IPS-NIHi11 (cell line): ENCODE results near the gene CREB5.

ENCODE experiments used
- DNase-seq: peaks from one replicate; pipeline ENCODE4 v3.0.0; 2012; ENCODE audit warnings: mixed read lengths, low spot score

The CREB5 gene

DNA sequence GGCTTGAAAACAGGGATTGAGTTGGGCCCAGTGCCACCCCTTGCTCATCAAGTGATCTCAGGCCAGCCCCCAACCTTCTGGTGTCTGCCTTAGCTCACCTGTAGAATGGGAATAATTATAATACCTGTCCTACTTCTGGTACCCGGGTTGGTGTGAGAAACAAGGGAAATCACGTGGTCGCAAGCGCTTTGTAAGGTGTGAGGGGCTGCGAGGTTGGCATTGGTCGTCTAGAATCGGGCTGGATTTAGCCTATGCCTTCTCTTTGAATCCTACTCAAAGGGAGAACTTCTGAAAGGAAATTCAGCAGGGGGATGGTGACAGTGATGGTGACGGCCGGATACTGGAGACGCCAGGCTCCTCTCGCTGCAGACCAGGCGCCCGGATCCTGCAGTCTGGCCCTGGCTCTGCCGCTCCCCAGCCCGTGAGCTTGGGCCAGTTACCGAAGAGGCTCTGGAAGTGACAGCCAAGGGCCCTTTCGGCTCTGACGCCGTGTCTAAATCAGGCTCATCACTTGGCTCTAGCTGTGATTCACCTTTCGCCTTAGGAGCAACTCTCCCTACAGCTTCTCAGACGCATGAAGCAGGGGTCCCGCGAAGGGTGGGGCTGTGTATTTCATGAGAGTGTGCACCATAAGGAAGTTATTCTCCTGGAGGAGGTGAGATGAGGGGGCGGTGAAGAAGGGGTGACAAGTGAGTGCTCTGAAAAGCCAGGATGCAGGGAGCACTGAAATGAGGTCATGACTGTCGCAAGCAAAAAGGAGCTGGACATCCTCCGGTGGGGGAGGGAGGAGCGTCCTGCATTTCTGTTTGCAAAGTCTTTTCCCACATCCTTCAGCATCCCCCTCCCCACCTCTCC, 4.0 kb upstream of the CREB5 start:
- peak; percentile 66 for DNase-seq

DNA sequence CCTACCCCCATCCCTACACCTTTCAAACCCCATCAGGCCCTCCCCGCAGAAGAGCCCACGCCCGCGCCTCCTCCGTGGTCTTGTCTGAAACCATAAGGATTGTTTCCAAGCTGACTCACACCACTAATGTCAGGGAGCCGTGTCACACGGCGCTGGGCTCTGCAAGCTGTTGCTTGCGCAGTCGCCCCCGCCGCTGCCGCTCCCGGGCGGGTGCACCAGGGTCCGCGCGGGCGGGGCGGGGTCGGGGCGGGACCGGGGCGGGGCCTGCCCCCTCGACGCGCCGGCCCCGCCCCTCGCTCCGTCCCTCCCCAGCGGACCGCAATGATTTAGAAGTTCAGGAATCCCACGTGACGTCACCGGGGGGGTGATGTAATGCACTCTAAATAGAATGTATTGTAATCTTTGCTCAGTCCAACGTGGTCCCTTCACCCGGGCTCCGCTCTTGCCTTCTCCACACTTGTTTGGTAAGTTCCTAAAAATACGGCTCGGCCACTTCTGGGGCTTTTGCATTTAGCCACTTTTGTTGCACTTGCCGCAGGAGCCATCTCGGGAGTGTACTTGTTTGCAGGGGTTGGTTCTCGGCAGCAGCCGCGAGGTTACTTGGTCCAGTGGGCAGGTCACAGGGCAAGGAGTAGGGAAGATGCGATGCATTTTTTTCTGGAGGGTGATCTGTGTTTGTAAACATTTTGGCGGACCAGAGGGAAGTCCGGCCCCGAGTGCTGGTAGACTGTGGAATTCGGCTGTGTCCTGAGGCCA, 3.2 kb upstream of the CREB5 start:
- DNase-seq = peak; percentile 93

GRCh38 chr7:28409716-28410627, 2.3 kb upstream of the CREB5 start:
- peak; percentile 60 for DNase-seq

DNA sequence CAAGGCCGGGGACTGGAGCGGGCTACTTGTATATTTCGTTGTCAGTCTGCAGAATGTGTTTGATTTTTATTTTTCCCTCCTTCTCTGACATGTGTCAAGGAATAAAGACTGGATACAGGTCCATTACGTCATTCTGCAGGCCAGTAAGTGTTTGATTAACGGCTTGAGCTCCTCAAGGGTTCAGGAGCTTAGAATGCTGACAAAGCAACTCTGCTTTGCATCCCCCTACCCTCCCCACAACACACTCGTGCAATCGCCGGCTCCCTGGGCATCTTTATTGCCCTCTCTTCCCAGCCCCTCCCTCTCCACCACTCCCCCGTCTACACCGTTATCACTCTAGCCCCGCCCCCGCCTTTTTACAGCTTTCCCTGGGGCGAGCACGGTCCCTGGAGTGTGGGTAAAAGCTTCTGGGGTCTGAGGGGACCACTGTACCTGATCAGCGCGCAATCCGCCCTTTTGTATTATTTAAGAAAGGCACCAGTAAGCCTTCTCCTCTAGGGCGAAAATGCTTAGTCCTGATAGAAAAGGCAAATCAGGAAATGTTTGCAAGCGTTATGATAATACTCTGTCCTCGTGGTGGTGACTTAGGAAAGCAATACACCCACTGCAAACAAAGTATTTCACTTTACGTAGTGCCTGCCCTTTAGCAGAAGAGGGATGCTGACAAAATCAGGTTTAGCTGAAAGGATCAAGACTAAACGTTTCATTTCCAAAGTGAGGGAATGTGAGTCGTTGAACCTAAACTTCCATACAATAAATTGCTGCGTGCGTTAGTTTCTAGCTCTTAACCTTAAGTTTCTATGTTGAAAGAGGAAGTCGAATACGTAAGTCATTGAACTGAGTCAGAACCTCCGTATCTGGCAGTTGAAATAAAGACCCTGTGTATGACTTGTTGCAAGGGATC, 1.4 kb upstream of the CREB5 start:
- peak; percentile 25 for DNase-seq

- DNase-seq = no peak
Measured at GRCh38 chr7:28413011-28413410, 693 bp downstream of the CREB5 start.

DNA sequence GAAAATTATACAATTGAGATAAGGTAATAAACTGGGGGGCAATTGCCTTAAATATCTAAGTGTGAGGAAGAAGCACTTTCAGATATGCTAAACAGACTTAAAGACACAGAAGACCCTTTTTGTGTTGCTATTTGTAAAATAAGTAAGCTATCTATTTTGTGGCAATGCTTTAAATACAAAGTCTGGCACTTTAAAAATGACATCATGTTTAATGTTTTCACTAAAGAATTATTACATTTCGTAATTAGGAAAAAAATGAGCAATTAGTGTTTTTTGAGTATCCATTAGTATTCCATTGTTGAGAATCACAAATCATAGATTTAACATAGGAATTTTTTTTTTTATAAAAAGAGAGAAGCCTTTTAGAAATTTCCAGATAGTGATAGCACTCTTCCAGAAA, 2.1 kb downstream of the CREB5 start:
- no peak for DNase-seq

GRCh38 chr7:28417321-28417940, 5.1 kb downstream of the CREB5 start:
- no peak for DNase-seq

DNA sequence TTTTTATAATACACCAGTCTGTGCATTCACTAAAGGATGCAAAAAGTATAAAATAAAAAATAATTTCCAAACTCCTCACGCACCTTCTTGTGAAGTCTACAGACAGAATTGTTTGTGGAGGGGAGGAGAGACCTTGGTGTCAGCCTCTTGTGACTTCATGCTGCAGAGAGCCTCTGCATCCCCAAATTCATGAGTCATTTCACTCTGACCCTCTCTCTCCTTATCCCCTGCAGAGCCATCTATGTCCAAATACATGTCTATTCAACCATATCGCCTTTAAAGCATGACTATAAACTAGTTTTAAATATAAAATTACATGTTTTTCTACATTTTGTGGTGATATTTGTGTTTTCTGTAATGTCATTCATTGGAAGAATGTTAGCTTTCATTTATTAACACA, 6.0 kb downstream of the CREB5 start:
- no peak for DNase-seq

DNA sequence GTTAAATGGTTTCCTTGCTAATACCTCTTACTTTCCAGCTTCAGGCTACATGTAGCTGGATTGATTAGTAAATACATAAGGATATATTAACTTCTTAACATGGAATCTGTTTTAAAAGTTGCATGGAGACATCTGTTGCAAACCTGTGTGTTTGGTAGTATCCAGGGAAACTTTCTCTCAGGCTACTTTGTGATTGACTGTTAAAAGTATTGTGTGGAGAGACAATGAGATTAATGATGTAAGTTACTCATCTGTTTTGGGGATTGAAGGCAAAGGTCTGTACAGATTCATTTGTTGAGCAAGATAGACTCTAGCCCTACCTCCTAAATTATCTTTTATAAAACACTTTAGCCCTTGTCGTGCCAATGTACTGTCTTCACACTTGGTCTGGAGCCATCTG, 6.6 kb downstream of the CREB5 start:
- no peak for DNase-seq

DNA sequence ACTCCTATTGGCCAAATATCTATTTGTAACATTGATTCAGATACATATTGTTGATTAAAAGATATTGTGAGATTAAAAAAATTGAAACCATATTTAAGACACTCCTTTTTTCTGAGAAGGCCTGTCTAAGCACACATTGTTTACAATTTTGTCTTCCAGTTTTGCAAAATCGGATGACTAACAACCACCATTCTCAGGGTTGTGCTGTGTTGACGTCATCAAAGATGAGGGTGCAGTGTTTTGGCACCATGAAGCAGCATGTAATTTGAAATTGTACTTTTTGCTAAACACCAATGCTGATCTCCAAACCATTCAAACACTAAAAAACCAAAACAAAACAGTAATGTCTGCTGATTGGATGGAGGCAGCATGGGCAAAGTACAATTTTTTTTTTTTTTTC, 7.4 kb downstream of the CREB5 start:
- DNase-seq = no peak

GRCh38 chr7:28423112-28423511, 10.8 kb downstream of the CREB5 start:
- no peak for DNase-seq

DNA sequence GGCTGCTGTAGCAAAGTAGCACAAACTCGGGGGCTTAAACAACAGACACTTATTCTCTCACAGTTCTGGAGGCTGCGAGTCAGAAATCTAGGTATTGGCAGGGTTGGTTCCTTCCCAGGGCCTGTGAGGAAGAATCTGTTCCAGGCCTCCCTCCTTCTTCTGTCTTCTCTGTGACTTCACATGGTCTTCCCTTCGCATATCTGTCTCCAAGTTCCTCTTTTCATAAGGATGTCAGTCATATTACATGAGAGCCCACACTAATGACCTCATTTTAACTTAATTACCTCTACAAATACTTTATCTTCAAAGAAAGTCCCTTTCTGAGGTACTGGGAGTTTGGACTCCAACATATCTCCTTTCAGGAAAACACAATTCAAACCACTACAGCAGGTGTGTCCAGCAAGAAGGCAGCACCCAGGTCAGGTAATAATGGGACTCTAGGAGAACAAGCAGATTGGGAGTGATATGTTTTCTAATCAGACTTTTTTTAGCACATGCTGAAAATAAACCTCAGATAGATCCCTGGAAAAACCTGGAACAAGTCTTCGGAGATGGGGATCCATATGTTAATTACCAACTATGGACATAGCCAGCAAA, 11.7 kb downstream of the CREB5 start:
- no peak for DNase-seq

DNA sequence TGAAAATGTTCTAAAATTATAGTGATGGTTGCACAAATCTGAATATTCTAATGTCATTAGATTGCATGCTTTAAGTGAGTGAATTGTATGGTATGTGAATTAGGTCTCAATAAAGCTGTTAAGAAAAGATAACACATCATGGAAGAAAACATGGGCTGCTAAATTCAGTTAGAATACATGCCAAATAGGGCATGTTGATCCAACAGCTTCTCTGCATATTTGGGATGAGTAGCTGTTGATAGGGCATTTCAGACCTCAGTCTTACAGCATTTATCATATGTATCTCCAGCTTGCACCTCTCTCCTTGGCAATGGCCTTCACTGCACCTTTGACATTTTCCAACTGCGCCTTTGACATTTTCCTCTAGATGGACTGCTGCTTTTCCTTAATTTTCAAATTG, 13.2 kb downstream of the CREB5 start:
- DNase-seq = no peak

GRCh38 chr7:28427236-28427635, 14.9 kb downstream of the CREB5 start:
- DNase-seq = no peak

DNA sequence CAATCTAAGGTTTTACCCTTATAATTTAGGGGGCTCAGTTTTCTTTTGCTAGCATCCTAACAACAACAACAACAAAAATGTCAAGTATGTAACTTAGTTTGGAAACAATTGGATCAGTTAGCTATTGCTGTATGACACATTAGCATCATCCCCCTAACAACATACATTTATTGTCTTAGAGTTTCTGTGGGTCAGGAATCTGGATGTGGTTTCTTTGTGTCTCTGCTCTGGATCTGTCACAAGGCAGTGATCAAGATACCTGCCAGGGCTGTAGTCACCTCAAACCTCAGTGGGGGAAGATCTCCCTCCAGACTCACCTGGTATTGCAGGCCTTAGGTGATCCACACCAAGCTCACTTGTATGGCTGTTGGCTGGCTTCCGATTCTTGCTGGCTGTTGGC, 18.3 kb downstream of the CREB5 start:
- no peak for DNase-seq

DNA sequence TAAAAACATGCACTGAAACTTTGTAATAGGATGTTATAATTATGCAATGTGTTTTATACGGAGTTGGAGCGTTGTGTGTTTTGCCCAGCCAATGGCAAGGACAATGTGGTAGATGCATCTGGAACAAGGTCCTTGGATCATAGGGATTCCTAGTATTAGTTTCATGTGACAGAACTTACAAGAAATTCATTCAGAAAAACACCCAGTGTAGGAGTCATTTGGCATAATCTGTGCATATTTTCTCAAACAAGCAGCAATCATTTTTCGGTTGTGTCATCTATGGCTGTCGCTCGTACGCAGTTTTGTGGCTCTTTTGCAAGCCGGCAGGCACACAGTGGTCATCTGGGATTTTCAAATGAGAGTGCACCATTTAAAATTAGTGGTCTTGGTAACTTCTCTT, 19.8 kb downstream of the CREB5 start:
- no peak for DNase-seq

- no peak for DNase-seq
Measured at GRCh38 chr7:28433039-28433438, 20.7 kb downstream of the CREB5 start.

DNA sequence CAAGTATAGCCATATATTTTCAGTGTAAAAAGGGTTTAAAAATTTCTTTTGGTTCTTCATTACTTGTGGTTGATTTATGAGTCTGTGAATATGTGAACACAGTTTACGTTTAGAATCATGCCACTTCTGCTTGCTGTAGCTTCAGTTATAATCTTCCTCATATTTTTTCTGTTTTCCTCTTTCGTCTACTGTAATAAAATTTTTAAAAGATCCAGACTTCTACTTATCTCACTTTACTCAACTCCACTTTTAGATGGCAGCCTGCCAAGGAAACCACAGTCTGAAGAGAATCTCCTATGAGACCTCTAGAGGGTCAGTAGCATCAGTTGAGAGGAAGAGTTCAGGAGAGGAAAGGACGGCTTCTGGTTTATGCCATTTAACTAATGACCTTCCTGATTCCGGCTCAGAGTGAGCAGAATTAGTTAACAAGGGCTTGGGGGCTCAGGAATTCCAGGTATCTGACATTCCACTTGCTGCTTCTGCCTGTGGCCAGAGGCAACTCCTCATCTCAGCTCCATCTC, 21.4 kb downstream of the CREB5 start:
- DNase-seq = peak; percentile 59

DNA sequence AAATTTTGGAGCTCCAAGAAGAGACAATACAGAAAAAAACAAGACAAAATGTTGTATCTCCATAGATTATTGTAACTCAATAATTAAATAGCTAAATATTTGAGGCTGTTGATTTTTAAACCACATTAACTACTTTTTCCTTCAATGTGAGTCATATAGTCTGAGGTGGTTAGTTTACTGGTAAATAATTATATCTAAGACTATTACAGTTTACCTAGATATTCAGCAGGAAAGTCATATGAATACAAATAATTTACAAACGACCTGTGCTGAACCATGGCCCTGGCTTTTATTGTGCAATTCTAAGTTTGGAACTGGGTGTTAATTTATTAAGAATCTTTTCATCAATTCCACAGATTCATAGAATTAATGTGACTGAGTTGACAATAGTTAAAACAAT, 22.2 kb downstream of the CREB5 start:
- DNase-seq = no peak

DNA sequence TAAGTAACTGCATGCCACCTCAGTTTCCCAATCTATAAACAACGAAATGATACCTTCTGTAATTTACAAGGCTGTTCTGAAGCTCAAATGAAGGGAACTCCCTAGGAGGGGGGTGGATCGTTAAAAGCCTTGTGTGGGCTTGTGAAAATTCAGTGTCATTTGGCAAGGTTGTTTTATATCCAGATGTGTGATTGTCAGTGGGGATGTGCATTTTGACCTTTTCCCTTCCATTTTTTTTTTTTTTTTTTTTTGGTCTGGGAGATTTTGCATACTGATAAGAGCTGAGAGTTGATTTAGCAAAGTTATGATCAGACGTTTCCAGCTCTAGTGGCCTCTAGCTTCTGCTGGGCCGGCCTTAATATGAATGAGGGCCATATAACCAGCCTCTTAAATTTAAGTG, 22.8 kb downstream of the CREB5 start:
- DNase-seq = no peak
